GM08714 (cell line): ENCODE data around the gene DNAJB7.
A peak's percentile ranks its signal among the peaks of the same experiment; 100 is the strongest.
"Not testable (repeated sequence)": the region's sequence is repeated elsewhere in the genome, so short reads cannot be mapped to it uniquely, and the experiment has no call there.

Experiments
- H3K4me3 ChIP-seq: fragments of 200-500 bp; sonication (Bioruptor generic); 2 replicates; pipeline ENCODE4 v1.5.1; 2014; ENCODE audit warnings: mild to moderate bottlenecking, low read length, inconsistent platforms
- ZNF274 ChIP-seq: IDR thresholded peaks from 2 replicates; pipeline ENCODE4 v1.6.1; 2012; ENCODE audit warnings: mild to moderate bottlenecking, low read depth, low read length

Gene DNAJB7

DNA sequence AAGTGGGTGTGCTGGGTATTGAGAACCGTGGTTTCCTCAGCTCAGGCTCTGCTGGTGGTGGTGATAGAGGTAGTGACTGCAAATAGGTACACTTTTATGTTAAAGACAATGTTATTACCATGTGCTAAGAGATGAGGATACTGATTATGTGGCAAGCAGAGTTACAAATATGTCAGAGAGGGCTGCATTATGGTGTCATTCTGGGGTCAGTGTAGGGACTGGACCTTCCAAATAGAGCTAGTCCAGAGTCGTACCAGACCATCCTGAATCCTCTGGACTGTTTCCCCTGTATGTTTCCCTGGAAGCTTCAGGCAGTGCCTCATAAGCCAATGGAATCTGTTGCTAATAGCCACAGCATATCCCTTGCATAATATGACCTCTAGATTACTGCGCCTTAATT is at the start of gene DNAJB7:
Gene DNAJB7 (minus strand): TSS at position 101 of the 400 bp plus-strand sequence. CDS start 119 bp downstream, outside the sequence.
- no peak for TF ChIP-seq ZNF274
- H3K4me3 ChIP-seq: no peak within 1 kb of the TSS

GRCh38 chr22:40908895-40909294 is 47.0 kb upstream of the DNAJB7 start:
- H3K4me3 ChIP-seq: no peak overlapping the region
- TF ChIP-seq ZNF274: no peak

GRCh38 chr22:40904101-40904500 is 42.2 kb upstream of the DNAJB7 start:
- TF ChIP-seq ZNF274: no peak
- no peak overlapping the region for H3K4me3 ChIP-seq

- no peak overlapping the region for H3K4me3 ChIP-seq
Measured at GRCh38 chr22:40898850-40899357, 37.0 kb upstream of the DNAJB7 start.

DNA sequence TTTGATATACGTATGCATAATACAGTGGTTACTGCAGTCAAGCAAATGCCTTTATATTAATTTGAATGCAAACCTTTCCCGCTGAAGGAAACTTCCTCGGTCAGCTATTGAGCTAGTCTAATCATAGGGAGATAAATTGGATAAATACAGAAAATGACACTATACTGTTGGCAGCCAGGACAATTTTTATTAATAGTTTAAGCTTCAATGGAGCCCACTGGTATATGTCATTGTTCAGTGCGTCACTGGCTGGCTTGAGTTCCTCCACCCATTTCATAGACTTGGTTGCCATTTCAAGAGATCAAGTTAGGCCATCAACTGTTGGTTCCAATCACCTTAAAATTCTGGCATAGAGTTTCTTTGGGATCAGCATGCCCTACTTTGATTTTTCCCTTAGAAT is 32.5 kb upstream of the DNAJB7 start:
- no peak overlapping the region for H3K4me3 ChIP-seq
- no peak for TF ChIP-seq ZNF274

More at GRCh38 chr22:40898850-40899357, 37.0 kb upstream of the DNAJB7 start:
- TF ChIP-seq ZNF274: no peak

DNA sequence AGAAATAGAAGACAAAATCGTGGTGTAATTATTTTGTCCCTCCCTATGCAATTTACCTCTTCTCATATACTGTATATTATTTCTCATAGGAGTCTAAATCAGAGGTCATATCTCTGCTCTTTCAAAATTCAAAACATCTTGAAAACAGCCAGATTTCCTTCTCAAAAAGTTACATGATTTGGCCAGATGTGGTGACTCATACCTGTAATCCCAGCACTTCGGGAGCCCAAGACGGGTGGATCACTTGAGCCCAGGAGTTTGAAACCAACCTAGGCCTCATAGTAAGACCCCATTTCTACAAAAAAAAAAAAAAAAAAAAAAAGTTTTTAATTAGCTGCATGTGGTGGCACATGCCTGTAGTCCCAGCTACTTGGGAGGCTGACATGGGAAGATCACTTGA is 29.0 kb upstream of the DNAJB7 start:
- no peak overlapping the region for H3K4me3 ChIP-seq
- TF ChIP-seq ZNF274: no peak

- H3K4me3 ChIP-seq: no peak overlapping the region
- TF ChIP-seq ZNF274: no peak
Measured at GRCh38 chr22:40889116-40889515, 27.2 kb upstream of the DNAJB7 start.

GRCh38 chr22:40878922-40879321 is 17.0 kb upstream of the DNAJB7 start:
- H3K4me3 ChIP-seq: no peak overlapping the region
- TF ChIP-seq ZNF274: no peak

DNA sequence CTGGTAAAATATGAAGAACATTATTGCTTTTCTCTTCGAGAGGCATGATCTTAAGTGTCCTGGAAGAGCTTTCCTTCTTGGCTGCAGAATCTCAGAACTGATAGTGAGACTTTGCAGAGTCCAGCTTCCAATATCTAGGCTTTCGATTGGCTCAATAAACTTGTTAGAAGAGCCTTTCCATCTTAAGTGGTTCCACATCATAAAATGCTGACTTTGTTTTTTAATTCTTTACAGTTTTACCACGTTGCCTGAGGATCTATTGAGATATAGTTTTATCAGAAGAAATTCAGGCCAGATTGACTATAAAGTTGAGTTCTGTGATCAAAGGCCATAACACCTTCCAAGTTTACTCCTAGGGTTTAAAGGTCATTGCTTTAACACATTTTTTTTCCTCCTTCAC is 15.6 kb upstream of the DNAJB7 start:
- no peak overlapping the region for H3K4me3 ChIP-seq
- no peak for TF ChIP-seq ZNF274

- H3K4me3 ChIP-seq: no peak overlapping the region
- no peak for TF ChIP-seq ZNF274
Measured at GRCh38 chr22:40876907-40877306, 15.0 kb upstream of the DNAJB7 start.

DNA sequence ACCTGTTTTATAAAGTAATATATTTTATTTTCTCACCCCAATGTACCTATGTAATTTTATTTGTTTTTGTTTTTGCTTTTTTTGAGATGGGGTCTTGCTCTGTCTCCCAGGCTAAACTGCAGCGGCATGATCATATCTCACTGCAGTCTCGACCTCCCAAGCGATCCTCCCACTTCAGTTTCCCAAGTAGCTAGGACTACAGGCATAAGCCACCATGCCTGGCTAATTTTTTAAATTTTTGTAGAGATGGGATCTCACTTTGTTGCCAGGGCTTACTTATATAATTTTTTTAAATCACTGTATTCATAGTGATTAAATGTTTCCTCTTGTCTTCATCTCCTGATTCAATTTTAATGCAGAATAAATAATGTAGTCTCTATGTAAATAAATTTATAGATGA is 13.2 kb upstream of the DNAJB7 start:
- TF ChIP-seq ZNF274: no peak
- no peak overlapping the region for H3K4me3 ChIP-seq

- no peak for TF ChIP-seq ZNF274
- no peak overlapping the region for H3K4me3 ChIP-seq
Measured at GRCh38 chr22:40874016-40874415, 12.1 kb upstream of the DNAJB7 start.

- not testable (repeated sequence) for H3K4me3 ChIP-seq
Measured at GRCh38 chr22:40868379-40868778, 6.5 kb upstream of the DNAJB7 start.

- TF ChIP-seq ZNF274: no peak
Measured at GRCh38 chr22:40867109-40867508, 5.2 kb upstream of the DNAJB7 start.

GRCh38 chr22:40862537-40862936 is 624 bp upstream of the DNAJB7 start:
- no peak overlapping the region for H3K4me3 ChIP-seq
- TF ChIP-seq ZNF274: no peak

More at GRCh38 chr22:40867109-40867508, 5.2 kb upstream of the DNAJB7 start:
- H3K4me3 ChIP-seq: no peak overlapping the region

- H3K4me3 ChIP-seq: peak overlapping the region; percentile 93
- TF ChIP-seq ZNF274: no peak
Measured at GRCh38 chr22:40857309-40857855, 4.5 kb downstream of the DNAJB7 start.
